Liver (tissue), 9 donors: ENCODE data around the gene TXNDC17. TPM values are rescaled to one million over a fixed set of nuclear protein-coding genes. Genes with fewer than 3 reads are reported as not detected.

Experiments used
- DNase-seq: peaks from one replicate; pipeline ENCODE4 v3.0.0-alpha.2; 2017; ENCODE audit warnings: low spot score
- H3K27ac ChIP-seq, 2 donors: one replicate each; pipeline ENCODE4 v1.7.0; 2013; ENCODE audit warnings: inconsistent platforms in 2 of 2, low read length in 2 of 2, control low read depth in 1 of 2, low read depth in 1 of 2, mild to moderate bottlenecking in 1 of 2
- H3K27me3 ChIP-seq, 4 donors: one replicate each; pipeline versions ENCODE4 v1.6.1 to v1.7.0; 2013; ENCODE audit warnings: low read length in 3 of 4, inconsistent platforms in 1 of 4, mild to moderate bottlenecking in 1 of 4, moderate library complexity in 1 of 4; ENCODE audit not compliant: control insufficient read depth in 4 of 4, insufficient read depth in 4 of 4
- H3K36me3 ChIP-seq, 4 donors: one replicate each; pipeline versions ENCODE4 v1.6.1 to v1.7.0; 2013; ENCODE audit warnings: low read length in 3 of 4, mild to moderate bottlenecking in 3 of 4, low read depth in 1 of 4, moderate library complexity in 1 of 4; ENCODE audit not compliant: control insufficient read depth in 4 of 4, insufficient read depth in 3 of 4
- H3K4me1 ChIP-seq, 4 donors: one replicate each; pipeline versions ENCODE4 v1.6.1 to v1.7.0; 2013; ENCODE audit warnings: low read length in 3 of 4, mild to moderate bottlenecking in 3 of 4, moderate library complexity in 1 of 4; ENCODE audit not compliant: control insufficient read depth in 4 of 4, insufficient read depth in 4 of 4
- H3K4me3 ChIP-seq, 3 donors: one replicate each; pipeline versions ENCODE4 v1.6.1 to v1.7.0; 2013; ENCODE audit warnings: low read length in 3 of 3, control low read depth in 1 of 3, low read depth in 1 of 3, mild to moderate bottlenecking in 1 of 3
- H3K9ac ChIP-seq, 2 donors: one replicate each; pipeline ENCODE4 v1.7.0; 2013; ENCODE audit warnings: low read length in 2 of 2, mild to moderate bottlenecking in 2 of 2, moderate library complexity in 2 of 2, control low read depth in 1 of 2, low read depth in 1 of 2
- H3K9me3 ChIP-seq, 4 donors: one replicate each; pipeline versions ENCODE4 v1.6.1 to v1.7.0; 2013; ENCODE audit warnings: low read length in 3 of 4; ENCODE audit not compliant: control insufficient read depth in 4 of 4
- EGR1 ChIP-seq, 2 donors: IDR thresholded peaks; 2 replicates each; pipeline ENCODE4 v1.6.1; 2016 to 2018; ENCODE audit warnings: antibody characterized with exemption in 2 of 2, low read depth in 2 of 2
- FOXA1 ChIP-seq: IDR thresholded peaks from 2 replicates; pipeline ENCODE4 v1.6.1; 2016; ENCODE audit warnings: antibody characterized with exemption
- FOXA2 ChIP-seq: IDR thresholded peaks from 2 replicates; pipeline ENCODE4 v1.6.1; 2016; ENCODE audit warnings: antibody characterized with exemption
- GABPA ChIP-seq, 2 donors: IDR thresholded peaks in 1 of 2; conservative IDR thresholded peaks in 1 of 2; 2 replicates each; pipeline ENCODE4 v1.6.1; 2016; ENCODE audit warnings: antibody characterized with exemption in 2 of 2, mild to moderate bottlenecking in 1 of 2, moderate library complexity in 1 of 2
- HNF4A ChIP-seq, 2 donors: conservative IDR thresholded peaks; 2 replicates each; pipeline ENCODE4 v1.6.1; 2016; ENCODE audit warnings: antibody characterized with exemption in 2 of 2, mild to moderate bottlenecking in 2 of 2
- HNF4G ChIP-seq: IDR thresholded peaks from 2 replicates; pipeline ENCODE4 v1.6.1; 2016; ENCODE audit warnings: antibody characterized with exemption
- JUND ChIP-seq, 2 donors: IDR thresholded peaks; 2 replicates each; pipeline ENCODE4 v1.6.1; 2016; ENCODE audit warnings: antibody characterized with exemption in 2 of 2
- RAD21 ChIP-seq, 2 donors: IDR thresholded peaks; 2 replicates each; pipeline ENCODE4 v1.6.1; 2016; ENCODE audit warnings: antibody characterized with exemption in 2 of 2, mild to moderate bottlenecking in 2 of 2
- RXRA ChIP-seq, 2 donors: IDR thresholded peaks; 2 replicates each; pipeline ENCODE4 v1.6.1; 2017 to 2018; ENCODE audit warnings: antibody characterized with exemption in 2 of 2, mild to moderate bottlenecking in 1 of 2
- SP1 ChIP-seq: IDR thresholded peaks from 2 replicates; pipeline ENCODE4 v1.6.1; 2018; ENCODE audit warnings: antibody characterized with exemption, mild to moderate bottlenecking
- TAF1 ChIP-seq: conservative IDR thresholded peaks from 2 replicates; pipeline ENCODE4 v1.6.1; 2016; ENCODE audit warnings: antibody characterized with exemption, mild to moderate bottlenecking
- YY1 ChIP-seq: IDR thresholded peaks from 2 replicates; pipeline ENCODE4 v1.6.1; 2016; ENCODE audit warnings: antibody characterized with exemption, mild to moderate bottlenecking
- WGBS: extraction: QIAGEN DNeasy Blood & Tissue Kit; methylation state at CpG from one replicate; pipeline ENCODE4 v1.1.7; 2013; 5-methylcytosine and 5-hydroxymethylcytosine counted together
- polyA plus RNA-seq, 2 donors: library from polyadenylated mRNA; stranded (reverse) in 1 of 2; unstranded in 1 of 2; fragments of 200-250 nt in 1 of 2; fragments of >200 nt in 1 of 2; fragmentation: Nextera tagmentation in 1 of 2; extraction: Ambion mirVana in 1 of 2; gene quantifications; one replicate each; pipeline versions ENCODE4 v1.2.1 to v1.2.3, GENCODE V29; 2013 to 2015
- total RNA-seq, 2 donors: library from RNA; depleted of rRNA; stranded (reverse); fragments of >200 nt; gene quantifications; one replicate each; pipeline ENCODE4 v1.2.3, GENCODE V29; 2014
- TF ChIP-seq, protein P1 (sequence below): IDR thresholded peaks from 2 replicates; pipeline ENCODE4 v1.6.1; 2016; ENCODE audit warnings: antibody characterized with exemption
- TF ChIP-seq, protein P2 (sequence below): IDR thresholded peaks from 2 replicates; pipeline ENCODE4 v1.6.1; 2016; ENCODE audit warnings: antibody characterized with exemption
- TF ChIP-seq, protein P3 (sequence below): fragments of 150-350 bp; IDR thresholded peaks from 2 replicates; pipeline ENCODE4 v1.5.1; 2017; ENCODE audit warnings: improper control_type of control experiment, low read depth, low read length; ENCODE audit not compliant: missing input control
- TF ChIP-seq, protein P4 (sequence below): IDR thresholded peaks from 2 replicates; pipeline ENCODE4 v1.6.1; 2016; ENCODE audit warnings: antibody characterized with exemption, mild to moderate bottlenecking
- donor health status: healthy.
- donor health status: healthy.
- donor health status: healthy.
- donor health status: healthy.
- donor health status: healthy.

The TXNDC17 gene
- total and polyA plus RNA-seq, 4 donors = 32.9 to 329 (median 99.6) TPM

DNA sequence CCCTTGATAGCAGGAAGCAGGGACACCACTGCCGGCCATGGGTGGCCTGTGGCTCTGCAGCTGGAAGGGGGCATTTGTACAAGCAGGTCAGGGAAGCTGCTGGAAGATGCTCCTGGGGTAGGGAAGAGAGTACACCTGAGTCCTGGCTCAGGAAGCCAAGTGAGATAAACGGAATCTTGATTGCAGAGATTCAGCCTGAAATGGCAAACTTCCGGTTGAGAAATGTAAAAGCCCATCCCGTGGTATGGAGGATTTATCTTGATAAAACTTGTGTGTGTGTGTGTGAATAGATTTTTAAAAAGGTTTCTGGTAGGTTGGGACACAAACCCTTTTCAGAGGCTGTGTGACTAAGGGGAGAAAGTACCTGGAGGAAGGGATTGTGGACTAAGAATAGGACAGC is 40.3 kb downstream of the TXNDC17 start:
- H3K27ac ChIP-seq = no peak overlapping the region
- no peaks in the 10 kb centered on the region for H3K36me3 ChIP-seq
- no peak overlapping the region for H3K9ac ChIP-seq
- 49% methylated on average over 4 of the region's 4 CpGs for WGBS
- no peaks in the 10 kb centered on the region for H3K27me3 ChIP-seq
- DNase-seq = no peak
- no peak for TF ChIP-seq RXRA (IDR thresholded peaks at IDR 0.05)
- TF ChIP-seq JUND (IDR thresholded peaks at IDR 0.05) = no peak
- TF ChIP-seq YY1 = no peak
- TF ChIP-seq, protein P1, sequence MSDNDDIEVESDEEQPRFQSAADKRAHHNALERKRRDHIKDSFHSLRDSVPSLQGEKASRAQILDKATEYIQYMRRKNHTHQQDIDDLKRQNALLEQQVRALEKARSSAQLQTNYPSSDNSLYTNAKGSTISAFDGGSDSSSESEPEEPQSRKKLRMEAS = no peak
- no peak for TF ChIP-seq TAF1
- TF ChIP-seq SP1 = no peak
- TF ChIP-seq, protein P2, sequence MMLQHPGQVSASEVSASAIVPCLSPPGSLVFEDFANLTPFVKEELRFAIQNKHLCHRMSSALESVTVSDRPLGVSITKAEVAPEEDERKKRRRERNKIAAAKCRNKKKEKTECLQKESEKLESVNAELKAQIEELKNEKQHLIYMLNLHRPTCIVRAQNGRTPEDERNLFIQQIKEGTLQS = no peak
- no peak for TF ChIP-seq HNF4G
- TF ChIP-seq FOXA1 = no peak
- TF ChIP-seq, protein P3, sequence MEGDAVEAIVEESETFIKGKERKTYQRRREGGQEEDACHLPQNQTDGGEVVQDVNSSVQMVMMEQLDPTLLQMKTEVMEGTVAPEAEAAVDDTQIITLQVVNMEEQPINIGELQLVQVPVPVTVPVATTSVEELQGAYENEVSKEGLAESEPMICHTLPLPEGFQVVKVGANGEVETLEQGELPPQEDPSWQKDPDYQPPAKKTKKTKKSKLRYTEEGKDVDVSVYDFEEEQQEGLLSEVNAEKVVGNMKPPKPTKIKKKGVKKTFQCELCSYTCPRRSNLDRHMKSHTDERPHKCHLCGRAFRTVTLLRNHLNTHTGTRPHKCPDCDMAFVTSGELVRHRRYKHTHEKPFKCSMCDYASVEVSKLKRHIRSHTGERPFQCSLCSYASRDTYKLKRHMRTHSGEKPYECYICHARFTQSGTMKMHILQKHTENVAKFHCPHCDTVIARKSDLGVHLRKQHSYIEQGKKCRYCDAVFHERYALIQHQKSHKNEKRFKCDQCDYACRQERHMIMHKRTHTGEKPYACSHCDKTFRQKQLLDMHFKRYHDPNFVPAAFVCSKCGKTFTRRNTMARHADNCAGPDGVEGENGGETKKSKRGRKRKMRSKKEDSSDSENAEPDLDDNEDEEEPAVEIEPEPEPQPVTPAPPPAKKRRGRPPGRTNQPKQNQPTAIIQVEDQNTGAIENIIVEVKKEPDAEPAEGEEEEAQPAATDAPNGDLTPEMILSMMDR = no peak
- TF ChIP-seq HNF4A (conservative IDR thresholded peaks at IDR 0.05) = no peak
- no peak for TF ChIP-seq EGR1 (IDR thresholded peaks at IDR 0.05; ENCODE audit: low read depth in 2 of 2)
- TF ChIP-seq RAD21 (IDR thresholded peaks at IDR 0.05) = no peak
- TF ChIP-seq FOXA2 = no peak
- TF ChIP-seq, protein P4, sequence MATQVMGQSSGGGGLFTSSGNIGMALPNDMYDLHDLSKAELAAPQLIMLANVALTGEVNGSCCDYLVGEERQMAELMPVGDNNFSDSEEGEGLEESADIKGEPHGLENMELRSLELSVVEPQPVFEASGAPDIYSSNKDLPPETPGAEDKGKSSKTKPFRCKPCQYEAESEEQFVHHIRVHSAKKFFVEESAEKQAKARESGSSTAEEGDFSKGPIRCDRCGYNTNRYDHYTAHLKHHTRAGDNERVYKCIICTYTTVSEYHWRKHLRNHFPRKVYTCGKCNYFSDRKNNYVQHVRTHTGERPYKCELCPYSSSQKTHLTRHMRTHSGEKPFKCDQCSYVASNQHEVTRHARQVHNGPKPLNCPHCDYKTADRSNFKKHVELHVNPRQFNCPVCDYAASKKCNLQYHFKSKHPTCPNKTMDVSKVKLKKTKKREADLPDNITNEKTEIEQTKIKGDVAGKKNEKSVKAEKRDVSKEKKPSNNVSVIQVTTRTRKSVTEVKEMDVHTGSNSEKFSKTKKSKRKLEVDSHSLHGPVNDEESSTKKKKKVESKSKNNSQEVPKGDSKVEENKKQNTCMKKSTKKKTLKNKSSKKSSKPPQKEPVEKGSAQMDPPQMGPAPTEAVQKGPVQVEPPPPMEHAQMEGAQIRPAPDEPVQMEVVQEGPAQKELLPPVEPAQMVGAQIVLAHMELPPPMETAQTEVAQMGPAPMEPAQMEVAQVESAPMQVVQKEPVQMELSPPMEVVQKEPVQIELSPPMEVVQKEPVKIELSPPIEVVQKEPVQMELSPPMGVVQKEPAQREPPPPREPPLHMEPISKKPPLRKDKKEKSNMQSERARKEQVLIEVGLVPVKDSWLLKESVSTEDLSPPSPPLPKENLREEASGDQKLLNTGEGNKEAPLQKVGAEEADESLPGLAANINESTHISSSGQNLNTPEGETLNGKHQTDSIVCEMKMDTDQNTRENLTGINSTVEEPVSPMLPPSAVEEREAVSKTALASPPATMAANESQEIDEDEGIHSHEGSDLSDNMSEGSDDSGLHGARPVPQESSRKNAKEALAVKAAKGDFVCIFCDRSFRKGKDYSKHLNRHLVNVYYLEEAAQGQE = no peak
- H3K9me3 ChIP-seq = no peaks in the 10 kb centered on the region
- H3K4me1 ChIP-seq = peaks cover 5 to 45% (median 30%) of the 10 kb centered on the region in 4 donors
- H3K4me3 ChIP-seq = no peak overlapping the region

DNA sequence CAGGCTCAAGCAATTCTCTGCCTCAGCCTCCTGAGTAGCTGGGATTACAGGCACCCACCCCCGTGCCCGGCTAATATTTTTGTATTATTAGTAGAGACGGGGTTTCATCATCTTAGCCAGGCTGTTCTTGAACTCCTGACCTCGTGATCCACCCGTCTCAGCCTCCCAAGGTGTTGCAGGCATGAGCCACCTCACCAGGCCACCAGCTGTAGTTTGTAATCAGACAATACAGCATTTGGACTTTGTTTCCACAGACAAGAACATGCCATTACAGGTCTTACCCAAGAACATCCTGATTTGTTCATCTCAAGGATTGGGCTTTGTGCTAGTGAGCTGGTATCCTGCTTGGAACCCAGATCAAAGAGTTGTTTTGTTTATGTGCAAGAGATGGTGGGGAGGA is 40.8 kb downstream of the TXNDC17 start:
- TF ChIP-seq EGR1 (IDR thresholded peaks at IDR 0.05; ENCODE audit: low read depth in 2 of 2) (no peak), HNF4G (no peak), HNF4A (conservative IDR thresholded peaks at IDR 0.05) (peak in 1 of 2 donors; percentile 53), FOXA2 (no peak), TAF1 (no peak), YY1 (no peak), GABPA (IDR thresholded peaks at IDR 0.05 in 1 of 2, conservative IDR thresholded peaks at IDR 0.05 in 1 of 2) (no peak), RXRA (IDR thresholded peaks at IDR 0.05) (peak in 1 of 2 donors; percentile 6)
- TF ChIP-seq, protein P3 = no peak
- TF ChIP-seq, protein P4 = no peak
- no peaks in the 10 kb centered on the region for H3K36me3 ChIP-seq
- H3K4me3 ChIP-seq = no peak overlapping the region
- no peak for DNase-seq
- no peaks in the 10 kb centered on the region for H3K9me3 ChIP-seq
- H3K4me1 ChIP-seq = peaks cover 6 to 46% (median 34%) of the 10 kb centered on the region in 4 donors
- 40% methylated on average over 5 of the region's 5 CpGs for WGBS
- H3K27ac ChIP-seq = no peak overlapping the region
- H3K9ac ChIP-seq = no peak overlapping the region
- no peaks in the 10 kb centered on the region for H3K27me3 ChIP-seq
